Esophagus muscularis mucosa (tissue), 4 donors: Measurements from ENCODE around the gene IGFL2.

Experiments
- EP300 ChIP-seq: sonication (generic); formaldehyde crosslinking; IDR thresholded peaks from one replicate; pipeline ENCODE4 v1.6.1; 2017; ENCODE audit warnings: antibody characterized with exemption
- POLR2A ChIP-seq: fragments of 450-650 bp; IDR thresholded peaks from one replicate; pipeline ENCODE4 v1.6.1; 2017; ENCODE audit warnings: antibody characterized with exemption, moderate library complexity, mild to moderate bottlenecking, low read depth
- POLR2AphosphoS5 ChIP-seq, 2 donors: sonication (generic); formaldehyde crosslinking; IDR thresholded peaks; one replicate each; pipeline ENCODE4 v1.6.1; 2017; ENCODE audit warnings: antibody characterized with exemption in 2 of 2
- TF ChIP-seq, protein P1 (sequence below), 3 experiments: fragments of 200-600 bp in 2 of 3; fragments of 450-650 bp in 1 of 3; sonication (generic) in 2 of 3; IDR thresholded peaks; one replicate each; pipeline ENCODE4 v1.5.1; 2017 to 2019; ENCODE audit warnings: antibody characterized with exemption in 3 of 3, mild to moderate bottlenecking in 2 of 3, moderate library complexity in 1 of 3

- TF ChIP-seq, protein P1, sequence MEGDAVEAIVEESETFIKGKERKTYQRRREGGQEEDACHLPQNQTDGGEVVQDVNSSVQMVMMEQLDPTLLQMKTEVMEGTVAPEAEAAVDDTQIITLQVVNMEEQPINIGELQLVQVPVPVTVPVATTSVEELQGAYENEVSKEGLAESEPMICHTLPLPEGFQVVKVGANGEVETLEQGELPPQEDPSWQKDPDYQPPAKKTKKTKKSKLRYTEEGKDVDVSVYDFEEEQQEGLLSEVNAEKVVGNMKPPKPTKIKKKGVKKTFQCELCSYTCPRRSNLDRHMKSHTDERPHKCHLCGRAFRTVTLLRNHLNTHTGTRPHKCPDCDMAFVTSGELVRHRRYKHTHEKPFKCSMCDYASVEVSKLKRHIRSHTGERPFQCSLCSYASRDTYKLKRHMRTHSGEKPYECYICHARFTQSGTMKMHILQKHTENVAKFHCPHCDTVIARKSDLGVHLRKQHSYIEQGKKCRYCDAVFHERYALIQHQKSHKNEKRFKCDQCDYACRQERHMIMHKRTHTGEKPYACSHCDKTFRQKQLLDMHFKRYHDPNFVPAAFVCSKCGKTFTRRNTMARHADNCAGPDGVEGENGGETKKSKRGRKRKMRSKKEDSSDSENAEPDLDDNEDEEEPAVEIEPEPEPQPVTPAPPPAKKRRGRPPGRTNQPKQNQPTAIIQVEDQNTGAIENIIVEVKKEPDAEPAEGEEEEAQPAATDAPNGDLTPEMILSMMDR (IDR thresholded peaks at IDR 0.05): no peak
- TF ChIP-seq EP300 (no peak), POLR2A (no peak), POLR2AphosphoS5 (IDR thresholded peaks at IDR 0.05) (no peak)
Observed at GRCh38 chr19:46206176-46206575, 58.1 kb downstream of the IGFL2 start.
